Neural progenitor cell (in vitro differentiated cells): ENCODE measurements around the gene BBX. TPM values are rescaled to one million over a fixed set of nuclear protein-coding genes. Genes with fewer than 3 reads are reported as not detected.

Source experiments
- DNase-seq: peaks from one replicate; pipeline ENCODE4 v3.0.0-alpha.2; 2016; ENCODE audit warnings: low spot score
- H2AFZ ChIP-seq: fragments of 200-600 bp; sonication (generic); replicated peaks from 2 replicates; pipeline ENCODE4 v1.6.1; 2016; ENCODE audit warnings: antibody characterized with exemption
- H3F3A ChIP-seq: fragments of 200-600 bp; sonication (generic); 2 replicates; pipeline ENCODE4 v1.6.1; 2016; ENCODE audit warnings: antibody characterized with exemption, low read depth
- H3K27ac ChIP-seq: fragments of 200-600 bp; sonication (generic); 2 replicates; pipeline ENCODE4 v1.5.1; 2016; ENCODE audit warnings: mild to moderate bottlenecking
- H3K27me3 ChIP-seq: fragments of 200-600 bp; sonication (generic); 2 replicates; pipeline ENCODE4 v1.6.1; 2016; ENCODE audit warnings: mild to moderate bottlenecking, moderate library complexity
- H3K36me3 ChIP-seq: fragments of 200-600 bp; sonication (generic); 2 replicates; pipeline ENCODE4 v1.5.1; 2016
- H3K4me1 ChIP-seq: fragments of 200-600 bp; sonication (generic); 2 replicates; pipeline ENCODE4 v1.6.1; 2016; ENCODE audit warnings: mixed run types
- H3K4me2 ChIP-seq: fragments of 200-600 bp; sonication (generic); 2 replicates; pipeline ENCODE4 v1.6.1; 2016
- H3K4me3 ChIP-seq: fragments of 200-600 bp; sonication (generic); 2 replicates; pipeline ENCODE4 v1.5.1; 2016
- H3K79me2 ChIP-seq: fragments of 200-600 bp; sonication (generic); 2 replicates; pipeline ENCODE4 v1.6.1; 2016; ENCODE audit warnings: low read depth
- H3K9ac ChIP-seq: fragments of 200-600 bp; sonication (generic); 2 replicates; pipeline ENCODE4 v1.6.1; 2016
- H3K9me3 ChIP-seq: fragments of 200-600 bp; sonication (generic); 2 replicates; pipeline ENCODE4 v1.5.1; 2016; ENCODE audit warnings: low read depth
- H4K20me1 ChIP-seq: fragments of 200-600 bp; sonication (generic); 2 replicates; pipeline ENCODE4 v1.6.1; 2016; ENCODE audit warnings: low read depth
- H3K27ac Mint-ChIP-seq: 3 replicates; pipeline ENCODE4 v1.8.0; 2021; ENCODE audit warnings: mixed read lengths
- H3K27me3 Mint-ChIP-seq: 2 replicates; pipeline ENCODE4 v1.8.0; 2022; ENCODE audit warnings: low read depth, mild to moderate bottlenecking, inconsistent platforms, moderate library complexity, mixed read lengths; ENCODE audit not compliant: insufficient read depth
- H3K36me3 Mint-ChIP-seq: 3 replicates; pipeline ENCODE4 v1.8.0; 2021; ENCODE audit warnings: mixed read lengths
- H3K4me1 Mint-ChIP-seq: 3 replicates; pipeline ENCODE4 v1.8.0; 2021; ENCODE audit warnings: mixed read lengths
- H3K4me3 Mint-ChIP-seq: 3 replicates; pipeline ENCODE4 v1.8.0; 2021; ENCODE audit warnings: mild to moderate bottlenecking, moderate library complexity, mixed read lengths
- H3K9me3 Mint-ChIP-seq: 3 replicates; pipeline ENCODE4 v1.8.0; 2020; ENCODE audit warnings: mixed read lengths
- CTCF ChIP-seq: fragments of 200-600 bp; sonication (generic); IDR thresholded peaks from 2 replicates; pipeline ENCODE4 v1.5.1; 2017; ENCODE audit warnings: antibody characterized with exemption, mild to moderate bottlenecking
- EZH2 ChIP-seq: fragments of 200-600 bp; sonication (generic); IDR thresholded peaks from 2 replicates; pipeline ENCODE4 v1.6.1; 2017; ENCODE audit warnings: antibody characterized with exemption, mild to moderate bottlenecking, moderate library complexity
- EZH2phosphoT487 ChIP-seq: fragments of 200-600 bp; sonication (generic); IDR thresholded peaks from 2 replicates; pipeline ENCODE4 v1.6.1; 2017; ENCODE audit warnings: antibody characterized with exemption
- total RNA-seq: library from RNA; depleted of rRNA; stranded (reverse); fragments of >200 nt; gene quantifications from 2 replicates; pipeline ENCODE4 v1.2.3, GENCODE V29; 2015; ENCODE audit warnings: low replicate concordance

The BBX gene
- total RNA-seq, 1 donor from 2014 or later: 110 TPM

DNA sequence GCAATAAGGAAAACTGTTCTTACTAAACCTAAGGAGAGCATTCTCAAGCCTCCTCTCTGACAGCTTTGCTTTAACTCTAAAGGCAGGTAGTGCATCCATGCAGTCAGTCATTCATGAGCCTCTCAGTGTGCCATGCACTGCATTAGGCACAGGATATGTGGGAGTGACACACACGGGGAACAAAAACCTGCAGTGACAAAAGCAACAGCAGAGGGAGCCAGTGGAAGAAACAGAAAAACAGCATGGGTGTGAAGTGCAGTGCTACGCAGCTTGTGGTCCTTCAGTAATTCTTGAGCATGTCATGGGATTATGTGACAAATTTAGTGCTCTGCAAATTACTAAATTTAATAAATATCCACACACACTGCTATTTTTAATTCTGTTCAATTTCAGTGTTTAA is 230.7 kb downstream of the BBX start:
- H2AFZ ChIP-seq: no peak overlapping the region
- H3K9ac ChIP-seq: no peak overlapping the region
- peak; percentile 61 for DNase-seq
- H3K4me1 ChIP-seq: peaks cover 6% of the 10 kb centered on the region
- no peak overlapping the region for H3K4me3 ChIP-seq
- peaks cover 8% of the 10 kb centered on the region for H4K20me1 ChIP-seq
- no peaks in the 10 kb centered on the region for H3K27me3 ChIP-seq
- no peaks in the 10 kb centered on the region for H3K27me3 Mint-ChIP-seq
- H3K4me3 Mint-ChIP-seq: no peak overlapping the region
- H3K4me1 Mint-ChIP-seq: peaks cover 6% of the 10 kb centered on the region
- no peak overlapping the region for H3K27ac ChIP-seq
- TF ChIP-seq EZH2phosphoT487 (no peak), EZH2 (no peak), CTCF (peak; percentile 53)
- no peak overlapping the region for H3K27ac Mint-ChIP-seq
- H3F3A ChIP-seq: no peaks in the 10 kb centered on the region
- H3K4me2 ChIP-seq: no peak overlapping the region
- peaks cover 11% of the 10 kb centered on the region for H3K36me3 Mint-ChIP-seq
- H3K79me2 ChIP-seq: no peaks in the 10 kb centered on the region
- H3K36me3 ChIP-seq: peaks cover 14% of the 10 kb centered on the region
- no peaks in the 10 kb centered on the region for H3K9me3 Mint-ChIP-seq
- no peaks in the 10 kb centered on the region for H3K9me3 ChIP-seq

DNA sequence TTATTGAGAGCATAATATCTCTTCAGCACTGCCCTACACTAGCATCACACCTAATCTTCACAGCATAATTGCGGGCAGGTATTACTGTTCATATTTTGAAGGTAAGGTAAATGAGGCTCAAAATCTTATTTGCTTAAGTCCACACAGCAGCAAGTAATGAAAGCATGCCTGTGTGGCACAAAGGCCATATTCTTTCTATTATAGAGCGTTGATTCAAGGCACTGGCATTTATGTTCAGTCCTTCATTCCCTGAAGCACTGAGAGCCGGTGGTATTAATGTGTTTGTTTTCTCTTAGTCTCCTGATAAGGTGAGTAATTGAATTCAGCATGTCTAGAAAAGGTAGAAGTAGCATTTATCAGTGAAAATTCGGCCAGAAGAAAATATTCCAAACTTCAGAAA is 231.2 kb downstream of the BBX start:
- Mint-ChIP-seq H3K27me3 (no peaks in the 10 kb centered on the region), H3K36me3 (peaks cover 11% of the 10 kb centered on the region), H3K27ac (no peak overlapping the region), H3K9me3 (no peaks in the 10 kb centered on the region), H3K4me3 (no peak overlapping the region), H3K4me1 (peaks cover 6% of the 10 kb centered on the region)
- no peak overlapping the region for H3K4me2 ChIP-seq
- peaks cover 8% of the 10 kb centered on the region for H4K20me1 ChIP-seq
- H3K36me3 ChIP-seq: peaks cover 14% of the 10 kb centered on the region
- H3K9ac ChIP-seq: no peak overlapping the region
- H3K4me3 ChIP-seq: no peak overlapping the region
- H3F3A ChIP-seq: no peaks in the 10 kb centered on the region
- DNase-seq: no peak
- no peaks in the 10 kb centered on the region for H3K27me3 ChIP-seq
- no peaks in the 10 kb centered on the region for H3K9me3 ChIP-seq
- no peak for TF ChIP-seq CTCF
- TF ChIP-seq EZH2phosphoT487: no peak
- TF ChIP-seq EZH2: no peak
- no peak overlapping the region for H2AFZ ChIP-seq
- H3K79me2 ChIP-seq: no peaks in the 10 kb centered on the region
- peaks cover 6% of the 10 kb centered on the region for H3K4me1 ChIP-seq
- no peak overlapping the region for H3K27ac ChIP-seq

GRCh38 chr3:107756649-107757048 is 233.9 kb downstream of the BBX start:
- H3K36me3 ChIP-seq: peaks cover 20% of the 10 kb centered on the region

More at GRCh38 chr3:107756649-107757048, 233.9 kb downstream of the BBX start:
- H2AFZ ChIP-seq: no peak overlapping the region
- H4K20me1 ChIP-seq: peaks cover 8% of the 10 kb centered on the region
- no peak overlapping the region for H3K27ac Mint-ChIP-seq
- peaks cover 6% of the 10 kb centered on the region for H3K4me1 ChIP-seq
- H3K9me3 ChIP-seq: no peaks in the 10 kb centered on the region
- no peaks in the 10 kb centered on the region for H3K27me3 ChIP-seq
- no peak overlapping the region for H3K4me3 ChIP-seq
- no peaks in the 10 kb centered on the region for H3K9me3 Mint-ChIP-seq
- TF ChIP-seq EZH2phosphoT487: no peak
- TF ChIP-seq CTCF: no peak
- no peak for TF ChIP-seq EZH2
- DNase-seq: no peak
- H3F3A ChIP-seq: no peaks in the 10 kb centered on the region
- H3K4me1 Mint-ChIP-seq: peaks cover 14% of the 10 kb centered on the region
- peaks cover 18% of the 10 kb centered on the region for H3K36me3 Mint-ChIP-seq
- H3K27ac ChIP-seq: no peak overlapping the region
- no peaks in the 10 kb centered on the region for H3K79me2 ChIP-seq
- H3K27me3 Mint-ChIP-seq: no peaks in the 10 kb centered on the region
- H3K4me2 ChIP-seq: no peak overlapping the region
- H3K4me3 Mint-ChIP-seq: no peak overlapping the region
- no peak overlapping the region for H3K9ac ChIP-seq
